Right kidney (tissue), 9 donors: ENCODE measurements around the gene GALNT9.
A peak's percentile ranks its signal among the peaks of the same experiment; 100 is the strongest.
"Not testable (repeated sequence)": the region's sequence is repeated elsewhere in the genome, so short reads cannot be mapped to it uniquely, and the experiment has no call there.

Experiments used
- DNase-seq: peaks from one replicate; pipeline ENCODE4 v3.0.0-alpha.2; 2016
- long read RNA-seq, 8 donors: transcript quantifications; one replicate each; lab custom pipeline, GENCODE V29; 2026

The GALNT9 gene
- long read RNA-seq, donor 1, transcript GALNT9-210 (1 exons, 2,532 nt) = major isoform, 6 of 10 reads
- long read RNA-seq, donor 1, partial matches to known transcripts = 0 of 10 reads
- long read RNA-seq, donor 1, other reads (novel, unspliced or antisense) = 0 of 10 reads
- long read RNA-seq, donor 2, partial matches to known transcripts = 6 of 8 reads
- long read RNA-seq, donor 2, other reads (novel, unspliced or antisense) = 0 of 8 reads
- long read RNA-seq, donor 3, partial matches to known transcripts = 0 of 2 reads
- long read RNA-seq, donor 3, other reads (novel, unspliced or antisense) = 0 of 2 reads
- long read RNA-seq, donor 4, partial matches to known transcripts = 0 of 2 reads
- long read RNA-seq, donor 4, other reads (novel, unspliced or antisense) = 0 of 2 reads
- long read RNA-seq, donor 5 = 0 reads
- long read RNA-seq, donor 6, partial matches to known transcripts = 0 of 6 reads
- long read RNA-seq, donor 6, other reads (novel, unspliced or antisense) = 0 of 6 reads
- long read RNA-seq, donor 7, partial matches to known transcripts = 0 of 8 reads
- long read RNA-seq, donor 7, other reads (novel, unspliced or antisense) = 0 of 8 reads
- long read RNA-seq, donor 8, partial matches to known transcripts = 0 of 2 reads
- long read RNA-seq, donor 8, other reads (novel, unspliced or antisense) = 0 of 2 reads

- peak; percentile 81 for DNase-seq
Measured at GRCh38 chr12:132329036-132329719, at the start of gene GALNT9. GALNT9 (minus strand) TSS chr12:132329589; CDS start chr12:132329203, 386 bp downstream.

- DNase-seq = not testable (repeated sequence)
Measured at GRCh38 chr12:132379057-132379456, 49.7 kb upstream of the GALNT9 start.

- DNase-seq = no peak
Measured at GRCh38 chr12:132377147-132377546, 47.8 kb upstream of the GALNT9 start.

- no peak for DNase-seq
Measured at GRCh38 chr12:132376464-132376830, 47.1 kb upstream of the GALNT9 start.

GRCh38 chr12:132375747-132376463 is 46.5 kb upstream of the GALNT9 start:
- DNase-seq = no peak

- no peak for DNase-seq
Measured at GRCh38 chr12:132374612-132375445, 45.4 kb upstream of the GALNT9 start.

- no peak for DNase-seq
Measured at GRCh38 chr12:132373901-132374611, 44.7 kb upstream of the GALNT9 start.

- DNase-seq = no peak
Measured at GRCh38 chr12:132367852-132368251, 38.5 kb upstream of the GALNT9 start.

GRCh38 chr12:132367071-132367851 is 37.9 kb upstream of the GALNT9 start:
- no peak for DNase-seq

GRCh38 chr12:132366341-132366861 is 37.0 kb upstream of the GALNT9 start:
- peak; percentile 75 for DNase-seq

GRCh38 chr12:132365226-132365625 is 35.8 kb upstream of the GALNT9 start:
- no peak for DNase-seq

GRCh38 chr12:132364348-132364902 is 35.0 kb upstream of the GALNT9 start:
- DNase-seq = no peak

GRCh38 chr12:132363661-132364347 is 34.4 kb upstream of the GALNT9 start:
- DNase-seq = no peak

- DNase-seq = no peak
Measured at GRCh38 chr12:132362996-132363660, 33.7 kb upstream of the GALNT9 start.

GRCh38 chr12:132360906-132361777 is 31.8 kb upstream of the GALNT9 start:
- no peak for DNase-seq

GRCh38 chr12:132360410-132360809 is 31.0 kb upstream of the GALNT9 start:
- no peak for DNase-seq

- no peak for DNase-seq
Measured at GRCh38 chr12:132359971-132360370, 30.6 kb upstream of the GALNT9 start.
